Stomach (tissue), 4 donors: ENCODE data around the gene IGHMBP2.

Experiments used
- EP300 ChIP-seq: sonication (generic); formaldehyde crosslinking; IDR thresholded peaks from one replicate; pipeline ENCODE4 v1.6.1; 2017; ENCODE audit warnings: antibody characterized with exemption
- POLR2A ChIP-seq, 4 donors: fragments of 450-650 bp; IDR thresholded peaks; one replicate each; pipeline ENCODE4 v1.6.1; 2016; ENCODE audit warnings: antibody characterized with exemption in 4 of 4, control low read depth in 2 of 4, mild to moderate bottlenecking in 1 of 4, moderate library complexity in 1 of 4
- POLR2AphosphoS5 ChIP-seq, 3 donors: sonication (generic); formaldehyde crosslinking; IDR thresholded peaks; one replicate each; pipeline ENCODE4 v1.6.1; 2016; ENCODE audit warnings: antibody characterized with exemption in 3 of 3
- TF ChIP-seq, protein P1 (sequence below), 7 experiments: fragments of 450-650 bp in 4 of 7; fragments of 200-600 bp in 3 of 7; sonication (generic) in 3 of 7; IDR thresholded peaks; one replicate each; pipeline ENCODE4 v1.5.1; 2016 to 2019; ENCODE audit warnings: antibody characterized with exemption in 7 of 7, control low read depth in 2 of 7, mild to moderate bottlenecking in 1 of 7

DNA sequence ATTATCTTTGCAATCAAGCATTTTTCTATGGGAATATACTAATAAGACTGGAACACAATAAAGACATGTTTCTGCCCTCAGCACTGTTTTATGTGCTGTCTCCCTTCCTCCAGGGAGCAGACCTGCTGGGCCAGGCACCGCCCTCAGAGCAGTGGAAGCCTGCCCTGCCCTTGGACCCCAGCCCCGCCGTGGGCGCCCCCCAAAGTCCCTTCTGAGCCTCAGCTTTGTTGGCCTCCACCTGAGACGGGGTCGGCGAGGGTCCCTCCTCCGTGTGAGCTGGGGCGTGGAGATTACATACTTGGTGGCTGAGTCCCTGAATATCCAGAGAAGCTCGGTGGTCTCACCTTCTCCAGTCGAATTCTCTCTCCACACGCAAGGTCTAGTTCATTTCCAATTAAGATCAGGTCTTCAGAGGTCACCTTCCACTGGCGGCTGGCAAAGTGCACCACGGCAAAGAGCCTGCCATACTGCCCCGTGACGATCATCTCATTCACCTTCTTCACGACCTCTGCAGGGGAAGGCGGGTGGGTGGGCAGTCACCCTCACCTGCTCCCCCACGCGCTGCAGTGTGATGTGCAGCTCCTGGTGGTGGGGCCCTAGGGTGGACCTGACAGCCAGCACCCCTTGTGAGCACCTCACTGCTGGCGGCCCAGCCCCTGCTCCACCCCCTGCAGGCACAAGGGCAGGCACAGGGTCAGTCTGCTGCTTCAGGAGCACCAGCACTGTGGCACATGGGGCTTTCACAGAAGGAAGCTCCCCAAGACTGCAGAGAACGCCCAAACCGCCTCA, 7.3 kb upstream of the IGHMBP2 start:
- TF ChIP-seq POLR2A (IDR thresholded peaks at IDR 0.05) (no peak), EP300 (no peak), POLR2AphosphoS5 (IDR thresholded peaks at IDR 0.05) (no peak)
- TF ChIP-seq, protein P1, sequence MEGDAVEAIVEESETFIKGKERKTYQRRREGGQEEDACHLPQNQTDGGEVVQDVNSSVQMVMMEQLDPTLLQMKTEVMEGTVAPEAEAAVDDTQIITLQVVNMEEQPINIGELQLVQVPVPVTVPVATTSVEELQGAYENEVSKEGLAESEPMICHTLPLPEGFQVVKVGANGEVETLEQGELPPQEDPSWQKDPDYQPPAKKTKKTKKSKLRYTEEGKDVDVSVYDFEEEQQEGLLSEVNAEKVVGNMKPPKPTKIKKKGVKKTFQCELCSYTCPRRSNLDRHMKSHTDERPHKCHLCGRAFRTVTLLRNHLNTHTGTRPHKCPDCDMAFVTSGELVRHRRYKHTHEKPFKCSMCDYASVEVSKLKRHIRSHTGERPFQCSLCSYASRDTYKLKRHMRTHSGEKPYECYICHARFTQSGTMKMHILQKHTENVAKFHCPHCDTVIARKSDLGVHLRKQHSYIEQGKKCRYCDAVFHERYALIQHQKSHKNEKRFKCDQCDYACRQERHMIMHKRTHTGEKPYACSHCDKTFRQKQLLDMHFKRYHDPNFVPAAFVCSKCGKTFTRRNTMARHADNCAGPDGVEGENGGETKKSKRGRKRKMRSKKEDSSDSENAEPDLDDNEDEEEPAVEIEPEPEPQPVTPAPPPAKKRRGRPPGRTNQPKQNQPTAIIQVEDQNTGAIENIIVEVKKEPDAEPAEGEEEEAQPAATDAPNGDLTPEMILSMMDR (IDR thresholded peaks at IDR 0.05): no peak
